OCI-LY7 (cell line): ENCODE results near the gene CCDC92. TPM values are rescaled to one million over a fixed set of nuclear protein-coding genes. Genes with fewer than 3 reads are reported as not detected.

Experiments
- BruUV-seq: library from RNA; stranded (reverse); fragments of 400-500 nt; replicated peaks from 2 replicates; lab custom pipeline; 2021; lab: Mats Ljungman, UMichigan
- CTCF ChIA-PET: fragments of 300-600 bp; sonication (Branson Sonifier 250); formaldehyde crosslinking; loops from one replicate; lab custom pipeline; 2022; ENCODE audit warnings: antibody characterized with exemption; ENCODE audit not compliant: unreplicated experiment; lab: Charles Lee
- POLR2A ChIA-PET: fragments of 300-600 bp; sonication (Branson Sonifier 250); formaldehyde crosslinking; loops from one replicate; lab custom pipeline; 2022; ENCODE audit warnings: antibody characterized with exemption; lab: Charles Lee
- DNase-seq: peaks from one replicate; pipeline ENCODE4 v3.0.0-alpha.2; 2015; ENCODE audit warnings: low spot score
- H2AFZ ChIP-seq: fragments of 200-600 bp; sonication (generic), shearing (Covaris generic); 2 replicates; pipeline ENCODE4 v1.6.1; 2014; ENCODE audit warnings: mild to moderate bottlenecking, antibody characterized with exemption, low read length, moderate library complexity
- H3K27ac ChIP-seq: fragments of 200-600 bp; sonication (generic); 2 replicates; pipeline ENCODE4 v1.5.1; 2014; ENCODE audit warnings: mixed run types, low read depth, mild to moderate bottlenecking, moderate library complexity, low read length, inconsistent platforms; ENCODE audit not compliant: poor library complexity, severe bottlenecking
- H3K36me3 ChIP-seq: fragments of 200-600 bp; sonication (generic); 2 replicates; pipeline ENCODE4 v1.6.1; 2014; ENCODE audit warnings: mild to moderate bottlenecking, antibody characterized with exemption, low read length, moderate library complexity, mixed read lengths; ENCODE audit not compliant: insufficient read depth
- H3K4me1 ChIP-seq: fragments of 200-600 bp; sonication (generic); 2 replicates; pipeline ENCODE4 v1.5.1; 2014; ENCODE audit warnings: mild to moderate bottlenecking, low read length; ENCODE audit not compliant: insufficient read depth, poor library complexity, severe bottlenecking
- H3K4me2 ChIP-seq: fragments of 200-600 bp; sonication (generic); 2 replicates; pipeline ENCODE4 v1.6.1; 2014; ENCODE audit warnings: mild to moderate bottlenecking, low read length
- H3K4me3 ChIP-seq: fragments of 200-600 bp; sonication (generic); 2 replicates; pipeline ENCODE4 v1.5.1; 2014; ENCODE audit warnings: mild to moderate bottlenecking, low read depth, low read length; ENCODE audit not compliant: poor library complexity, severe bottlenecking
- H3K79me2 ChIP-seq: fragments of 200-600 bp; sonication (generic); 2 replicates; pipeline ENCODE4 v1.6.1; 2016; ENCODE audit warnings: low read depth, mild to moderate bottlenecking, low read length, moderate library complexity, mixed read lengths; ENCODE audit not compliant: insufficient read depth
- H3K9me2 ChIP-seq: fragments of 200-600 bp; sonication (generic); 2 replicates; pipeline ENCODE4 v1.6.1; 2016; ENCODE audit warnings: mild to moderate bottlenecking, low read length, mixed read lengths; ENCODE audit not compliant: insufficient read depth
- H3K9me3 ChIP-seq: fragments of 200-600 bp; sonication (generic); 2 replicates; pipeline ENCODE4 v1.6.1; 2014; ENCODE audit warnings: mild to moderate bottlenecking, mixed run types, low read length, mixed read lengths
- H4K20me1 ChIP-seq: fragments of 200-600 bp; sonication (generic); 2 replicates; pipeline ENCODE4 v1.6.1; 2014; ENCODE audit warnings: mild to moderate bottlenecking, antibody characterized with exemption, low read length, moderate library complexity, mixed read lengths; ENCODE audit not compliant: insufficient read depth
- EZH2phosphoT487 ChIP-seq: fragments of 200-600 bp; sonication (generic); IDR thresholded peaks from 2 replicates; pipeline ENCODE4 v1.6.1; 2018; ENCODE audit warnings: low read depth, borderline replicate concordance, mild to moderate bottlenecking, mixed run types, antibody characterized with exemption, low read length, moderate library complexity, mixed read lengths
- intact Hi-C: fragments of 100-400 bp; cut with micrococcal nuclease; formaldehyde crosslinking; loops from one replicate; pipeline ENCODE4 v1.10.0; 2022; ENCODE audit not compliant: unreplicated experiment
- total RNA-seq, 2 experiments: library from RNA; depleted of rRNA in 1 of 2; stranded (reverse); fragments of >200 nt in 1 of 2; shearing (Covaris generic) in 1 of 2; gene quantifications; 2 replicates each; pipeline ENCODE4 v1.2.3, GENCODE V29; 2014 to 2022
- TF ChIP-seq, protein P1 (sequence below): fragments of 200-600 bp; sonication (generic); conservative IDR thresholded peaks from 2 replicates; pipeline ENCODE4 v1.5.1; 2014; ENCODE audit warnings: mild to moderate bottlenecking, antibody characterized with exemption, low read length, moderate library complexity, mixed read lengths

Gene CCDC92
- total RNA-seq, 2 experiments from 2014 or later = 3.1 to 12.3 TPM

GRCh38 chr12:123924539-123924938 lies 48.1 kb downstream of the CCDC92 start:
- Histone ChIP-seq H3K4me2 (no peak overlapping the region), H3K9me3 (no peaks in the 10 kb centered on the region), H3K27ac (no peak overlapping the region), H3K9me2 (no peaks in the 10 kb centered on the region), H3K36me3 (no peaks in the 10 kb centered on the region), H3K4me3 (no peak overlapping the region), H2AFZ (no peak overlapping the region), H3K79me2 (no peaks in the 10 kb centered on the region), H4K20me1 (no peaks in the 10 kb centered on the region), H3K4me1 (no peaks in the 10 kb centered on the region)
- intact Hi-C loops = no loop called here
- POLR2A ChIA-PET = no interaction called here
- TF ChIP-seq, protein P1, sequence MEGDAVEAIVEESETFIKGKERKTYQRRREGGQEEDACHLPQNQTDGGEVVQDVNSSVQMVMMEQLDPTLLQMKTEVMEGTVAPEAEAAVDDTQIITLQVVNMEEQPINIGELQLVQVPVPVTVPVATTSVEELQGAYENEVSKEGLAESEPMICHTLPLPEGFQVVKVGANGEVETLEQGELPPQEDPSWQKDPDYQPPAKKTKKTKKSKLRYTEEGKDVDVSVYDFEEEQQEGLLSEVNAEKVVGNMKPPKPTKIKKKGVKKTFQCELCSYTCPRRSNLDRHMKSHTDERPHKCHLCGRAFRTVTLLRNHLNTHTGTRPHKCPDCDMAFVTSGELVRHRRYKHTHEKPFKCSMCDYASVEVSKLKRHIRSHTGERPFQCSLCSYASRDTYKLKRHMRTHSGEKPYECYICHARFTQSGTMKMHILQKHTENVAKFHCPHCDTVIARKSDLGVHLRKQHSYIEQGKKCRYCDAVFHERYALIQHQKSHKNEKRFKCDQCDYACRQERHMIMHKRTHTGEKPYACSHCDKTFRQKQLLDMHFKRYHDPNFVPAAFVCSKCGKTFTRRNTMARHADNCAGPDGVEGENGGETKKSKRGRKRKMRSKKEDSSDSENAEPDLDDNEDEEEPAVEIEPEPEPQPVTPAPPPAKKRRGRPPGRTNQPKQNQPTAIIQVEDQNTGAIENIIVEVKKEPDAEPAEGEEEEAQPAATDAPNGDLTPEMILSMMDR = no peak
- no peak for TF ChIP-seq EZH2phosphoT487
- BruUV-seq = no TSS peak
- DNase-seq = no peak
- CTCF ChIA-PET = no interaction called here

DNA sequence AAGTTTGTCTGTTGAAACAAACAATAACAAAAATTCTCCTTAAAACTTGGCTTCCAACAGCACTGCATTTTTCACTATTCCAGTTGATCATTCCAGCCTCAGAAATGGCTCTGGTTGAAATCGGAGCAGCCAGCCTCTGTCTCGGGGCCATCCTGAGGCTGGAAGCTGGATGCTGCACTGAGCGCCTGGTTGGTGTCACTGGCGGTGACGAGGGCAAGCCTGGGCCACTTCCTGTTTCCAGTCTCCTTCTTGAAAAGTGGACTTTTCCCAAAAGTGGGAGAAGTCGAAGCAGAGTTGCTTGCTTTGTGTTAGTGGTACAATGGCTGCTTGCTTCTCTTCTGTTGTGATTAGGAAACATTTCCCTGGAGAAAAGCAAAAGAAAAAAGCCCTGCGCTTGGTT lies 48.7 kb downstream of the CCDC92 start:
- CTCF ChIA-PET = no interaction called here

DNA sequence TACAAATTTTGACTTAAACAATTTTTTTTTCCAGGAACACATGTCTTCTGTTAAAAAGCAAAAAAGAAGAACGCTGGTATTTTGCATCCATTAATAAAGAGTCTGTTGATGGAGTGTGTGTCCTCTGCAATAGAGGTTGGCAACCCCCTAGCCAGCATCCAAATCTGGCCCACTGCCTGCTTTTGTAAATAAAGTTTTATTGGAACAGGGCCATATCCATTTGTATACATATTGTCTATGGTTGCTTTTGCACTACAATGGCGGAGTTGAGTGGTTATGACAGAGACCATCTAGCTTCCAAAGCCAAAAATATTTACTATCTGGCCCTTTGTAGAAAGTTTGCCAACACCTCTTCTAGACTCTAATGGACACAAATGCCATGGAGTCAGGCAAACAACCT lies 49.6 kb downstream of the CCDC92 start:
- POLR2A ChIA-PET = no interaction called here
- TF ChIP-seq EZH2phosphoT487 = no peak
- TF ChIP-seq, protein P1 = no peak
- BruUV-seq = no TSS peak

More for the DNA sequence above, 48.7 kb downstream of the CCDC92 start:
- no peaks in the 10 kb centered on the region for H3K79me2 ChIP-seq
- H3K4me3 ChIP-seq = no peak overlapping the region
- TF ChIP-seq, protein P1 = no peak
- DNase-seq = no peak
- no peak overlapping the region for H3K4me2 ChIP-seq
- no peaks in the 10 kb centered on the region for H3K4me1 ChIP-seq
- intact Hi-C loops = no loop called here
- no peaks in the 10 kb centered on the region for H3K9me3 ChIP-seq
- POLR2A ChIA-PET = no interaction called here
- no peak overlapping the region for H3K27ac ChIP-seq
- no peak overlapping the region for H2AFZ ChIP-seq
- H3K36me3 ChIP-seq = no peaks in the 10 kb centered on the region
- no peaks in the 10 kb centered on the region for H4K20me1 ChIP-seq
- H3K9me2 ChIP-seq = no peaks in the 10 kb centered on the region
- BruUV-seq = no TSS peak

More for the DNA sequence above, 49.6 kb downstream of the CCDC92 start:
- H3K4me3 ChIP-seq = no peak overlapping the region
- no peak overlapping the region for H2AFZ ChIP-seq
- H3K27ac ChIP-seq = no peak overlapping the region
- CTCF ChIA-PET = no interaction called here
- no peaks in the 10 kb centered on the region for H3K79me2 ChIP-seq
- no peak for DNase-seq
- no peaks in the 10 kb centered on the region for H3K4me1 ChIP-seq
- H3K36me3 ChIP-seq = no peaks in the 10 kb centered on the region
- H3K9me3 ChIP-seq = no peaks in the 10 kb centered on the region
- H3K4me2 ChIP-seq = no peak overlapping the region
- no peaks in the 10 kb centered on the region for H3K9me2 ChIP-seq
- intact Hi-C loops = no loop called here
- no peaks in the 10 kb centered on the region for H4K20me1 ChIP-seq
